Stimulated activated CD4-positive, alpha-beta T cell treated with anti-CD3 and anti-CD28 coated beads, Interleukin-2, amount 100 ng/mL, for 4 hours (primary cell): ENCODE results near the gene ERO1B.
"Not testable (repeated sequence)": the region's sequence is repeated elsewhere in the genome, so short reads cannot be mapped to it uniquely, and the experiment has no call there.

ENCODE experiments used
- DNase-seq: peaks from one replicate; pipeline ENCODE4 v3.0.0-alpha.2; 2020; ENCODE audit warnings: low read depth

Gene ERO1B

DNA sequence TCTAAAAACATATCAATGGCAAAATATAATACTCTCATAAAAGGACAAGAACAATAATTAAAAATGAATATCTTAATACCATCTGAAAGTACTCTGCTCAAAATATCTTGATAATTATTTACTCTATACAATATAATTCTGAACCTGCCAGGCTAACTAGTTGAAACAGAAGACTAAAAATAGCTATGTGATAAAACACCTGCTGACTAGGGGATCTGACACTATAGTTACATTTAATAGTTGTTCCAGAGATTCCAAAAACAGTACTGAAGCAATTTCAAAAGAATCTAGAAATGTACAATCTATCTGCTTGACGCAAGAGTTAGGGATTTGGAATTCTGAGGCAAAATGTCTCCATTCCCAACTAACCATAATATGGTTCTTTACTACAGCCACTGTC is 30.2 kb downstream of the ERO1B start:
- no peak for DNase-seq

- DNase-seq, result no peak
Observed at GRCh38 chr1:236247286-236247685, 34.5 kb downstream of the ERO1B start.

DNA sequence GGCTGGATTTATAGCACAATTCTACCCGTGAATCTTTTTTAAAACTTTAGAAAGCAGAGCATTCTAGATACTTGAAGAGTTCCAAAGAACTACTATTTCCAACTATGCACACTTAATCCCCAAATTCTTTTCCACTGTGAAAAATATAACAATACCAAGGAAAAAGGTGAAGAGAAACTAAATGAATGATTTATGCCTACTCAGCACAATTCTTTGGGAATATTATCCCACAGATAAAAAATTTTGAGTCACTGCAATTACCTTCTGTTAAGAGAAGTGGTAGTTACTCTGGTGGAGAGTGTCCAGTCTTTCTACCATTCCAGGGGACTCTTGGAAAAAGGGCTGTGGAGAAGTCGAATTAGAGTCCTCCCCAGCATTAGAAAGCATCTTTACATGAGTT is 39.2 kb downstream of the ERO1B start:
- no peak for DNase-seq

- no peak for DNase-seq
Observed at GRCh38 chr1:236240675-236241074, 41.1 kb downstream of the ERO1B start.

- no peak for DNase-seq
Observed at GRCh38 chr1:236239092-236239585, 42.6 kb downstream of the ERO1B start.

DNA sequence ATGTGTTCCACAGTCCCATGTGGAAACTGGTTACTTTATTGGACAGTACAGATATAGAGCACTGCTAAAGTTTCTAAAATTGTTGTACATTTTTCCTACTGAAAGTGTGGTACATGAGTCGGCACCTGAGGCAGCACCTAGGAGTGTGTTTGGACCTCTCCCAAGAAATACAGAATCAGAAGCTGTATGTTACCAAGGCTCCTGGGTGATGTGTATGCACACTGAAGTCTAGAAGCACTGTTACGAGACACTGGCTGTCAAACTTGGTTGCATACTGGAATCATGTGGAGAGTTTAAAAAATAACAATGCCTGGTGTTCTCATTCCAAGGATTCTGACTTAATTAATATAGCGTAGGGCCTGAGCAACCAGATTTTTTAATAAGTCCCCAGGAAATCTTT is 46.6 kb downstream of the ERO1B start:
- no peak for DNase-seq

DNA sequence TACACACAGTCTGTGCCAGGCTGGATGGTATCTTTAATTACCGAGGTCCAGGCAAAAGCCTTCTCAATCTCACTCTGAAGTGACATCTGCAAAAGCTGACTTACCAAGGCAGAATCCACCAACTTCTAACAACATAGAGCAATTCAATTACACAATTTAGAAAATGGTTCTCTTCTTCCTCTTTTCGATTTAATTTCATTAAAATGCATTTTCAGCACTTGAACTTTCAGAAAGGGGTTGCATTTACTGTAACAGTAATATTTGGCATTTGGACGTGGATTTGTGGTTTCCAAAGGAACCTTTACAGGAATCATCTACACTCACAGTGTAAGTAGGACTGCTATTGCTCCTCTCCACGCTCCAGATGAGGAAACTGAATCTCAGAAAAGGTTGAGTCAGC is 53.3 kb downstream of the ERO1B start:
- DNase-seq, result no peak

DNA sequence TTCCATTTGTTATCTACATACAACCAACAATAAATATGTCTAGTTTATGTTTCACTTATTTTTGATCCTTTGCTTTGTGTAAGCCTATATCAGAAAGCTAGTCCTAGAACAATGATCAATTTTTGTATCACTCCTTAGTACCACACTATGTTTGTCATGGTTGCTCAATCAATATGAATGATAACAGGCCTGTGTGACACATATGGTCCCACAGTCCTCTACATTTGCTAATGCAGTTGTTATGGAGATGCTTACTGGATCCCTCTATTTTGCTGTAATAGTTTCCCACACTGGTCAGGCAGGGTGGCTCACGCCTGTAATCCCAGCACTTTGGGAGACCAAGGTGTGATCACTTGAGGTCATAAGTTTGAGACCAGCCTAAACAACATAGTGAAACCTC is 59.1 kb downstream of the ERO1B start:
- no peak for DNase-seq

- DNase-seq, result no peak
Observed at GRCh38 chr1:236220473-236220872, 61.3 kb downstream of the ERO1B start.

DNA sequence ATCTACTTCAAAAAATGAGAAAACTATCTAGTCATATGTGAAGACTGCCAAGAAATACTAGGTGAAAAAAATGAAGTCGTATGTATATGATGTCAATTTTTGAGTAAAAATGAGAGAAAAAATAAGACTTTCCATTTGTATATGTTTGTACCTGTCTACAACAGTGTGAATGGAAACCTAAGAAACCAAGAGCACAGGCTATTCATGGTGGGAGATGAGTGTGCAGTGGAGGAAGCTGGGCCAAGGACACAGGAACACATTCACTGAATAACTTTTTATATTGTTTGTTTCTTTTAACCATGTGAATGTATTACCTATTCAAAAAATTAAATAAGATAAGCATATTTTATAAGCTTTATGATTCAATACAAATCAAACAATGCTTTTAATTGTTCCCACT is 67.0 kb downstream of the ERO1B start:
- DNase-seq, result no peak

GRCh38 chr1:236213534-236213933 is 68.2 kb downstream of the ERO1B start:
- DNase-seq, result no peak

DNA sequence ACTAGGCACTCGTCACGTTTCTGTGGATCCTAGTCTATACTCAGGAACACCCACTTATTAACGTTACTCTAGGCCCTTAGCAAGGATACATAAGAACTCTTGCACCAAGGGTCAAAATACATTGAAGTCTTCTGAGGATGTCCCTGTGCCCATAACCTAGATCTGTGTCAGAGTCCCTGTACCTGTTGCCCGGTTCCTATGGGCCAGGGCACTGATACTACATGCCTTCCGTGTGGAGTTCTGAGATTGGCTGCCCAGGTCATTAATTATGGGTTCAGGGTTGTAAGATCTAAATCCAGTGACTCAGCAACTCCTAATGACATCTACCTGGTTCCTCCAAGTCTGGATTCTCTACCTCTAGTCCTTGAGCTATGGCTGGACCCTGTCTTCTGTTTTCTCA is 69.9 kb downstream of the ERO1B start:
- DNase-seq, result no peak

DNA sequence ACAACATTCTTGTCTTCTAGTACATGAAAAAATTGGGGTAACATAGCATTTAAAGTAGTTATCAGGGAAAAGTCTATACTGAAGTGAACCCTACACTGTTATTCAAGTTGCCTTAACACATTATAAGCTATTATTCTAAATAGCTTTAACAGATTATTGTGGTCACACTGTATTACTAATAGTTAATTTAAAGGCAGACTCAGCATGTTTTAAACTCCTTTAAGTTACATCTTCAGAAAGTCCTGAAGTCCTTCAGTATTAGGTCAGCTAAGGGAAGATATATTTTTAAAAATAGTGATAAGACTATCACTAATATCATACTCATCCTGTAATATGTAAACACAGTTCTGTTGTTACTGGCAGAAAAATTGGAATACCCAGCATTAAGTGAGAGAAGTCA is 72.0 kb downstream of the ERO1B start:
- DNase-seq, result no peak

DNA sequence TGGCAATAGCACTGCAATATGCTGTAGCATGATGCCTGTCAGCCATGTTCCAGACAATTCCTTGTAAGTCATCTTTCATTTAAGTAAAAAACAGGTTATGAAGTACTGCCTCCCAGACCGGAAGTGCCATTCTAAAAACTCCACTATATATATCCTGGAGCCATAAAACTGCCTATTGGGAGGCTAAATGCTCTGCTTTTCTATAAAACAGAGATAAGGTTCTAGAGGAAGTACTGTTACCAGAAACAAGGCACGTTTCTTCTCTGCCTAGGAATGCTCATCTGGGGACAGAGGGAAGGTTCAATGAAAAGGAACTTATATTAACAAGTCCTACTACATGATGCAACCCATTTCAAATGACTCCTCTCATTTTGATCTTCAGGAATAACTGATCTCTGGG is 72.6 kb downstream of the ERO1B start:
- no peak for DNase-seq

DNA sequence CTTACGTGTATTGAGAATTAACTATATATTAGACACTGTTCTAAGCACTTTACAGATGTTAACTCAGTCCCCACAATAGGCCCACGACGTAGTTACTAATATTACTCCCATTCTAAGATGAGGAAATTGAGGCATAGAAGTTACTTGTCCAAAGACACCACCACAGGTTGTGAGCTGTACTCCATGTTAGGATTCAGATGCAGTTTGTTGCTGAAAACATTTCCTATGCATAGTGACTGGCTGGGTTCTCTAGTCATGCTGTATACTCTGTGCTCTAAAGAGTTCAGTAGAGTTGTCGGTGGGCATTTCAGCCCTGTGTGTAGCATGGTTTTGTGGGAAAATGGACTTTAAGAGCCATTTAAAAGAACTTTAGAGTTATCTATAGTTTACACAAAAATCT is 74.2 kb downstream of the ERO1B start:
- DNase-seq, result no peak

DNA sequence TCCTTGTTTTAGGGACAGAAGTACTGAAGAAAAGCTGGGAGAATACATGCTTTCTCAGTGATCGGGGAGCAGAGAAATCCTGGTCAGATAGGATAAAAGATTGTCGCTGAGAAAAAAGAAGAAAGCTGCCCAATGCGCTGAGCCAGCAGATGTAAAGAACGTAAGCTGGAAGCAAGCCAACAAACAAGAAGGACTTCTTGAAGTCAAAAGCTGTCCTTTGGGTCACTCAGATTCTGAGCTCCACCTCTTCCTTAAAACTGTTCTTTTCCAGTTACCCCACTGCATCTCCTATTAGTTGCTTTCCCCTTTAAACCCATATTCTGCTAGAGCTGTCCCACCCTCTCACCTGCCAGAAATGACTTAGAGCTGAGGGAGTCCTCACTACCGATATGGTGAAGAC is 74.6 kb downstream of the ERO1B start:
- no peak for DNase-seq

DNA sequence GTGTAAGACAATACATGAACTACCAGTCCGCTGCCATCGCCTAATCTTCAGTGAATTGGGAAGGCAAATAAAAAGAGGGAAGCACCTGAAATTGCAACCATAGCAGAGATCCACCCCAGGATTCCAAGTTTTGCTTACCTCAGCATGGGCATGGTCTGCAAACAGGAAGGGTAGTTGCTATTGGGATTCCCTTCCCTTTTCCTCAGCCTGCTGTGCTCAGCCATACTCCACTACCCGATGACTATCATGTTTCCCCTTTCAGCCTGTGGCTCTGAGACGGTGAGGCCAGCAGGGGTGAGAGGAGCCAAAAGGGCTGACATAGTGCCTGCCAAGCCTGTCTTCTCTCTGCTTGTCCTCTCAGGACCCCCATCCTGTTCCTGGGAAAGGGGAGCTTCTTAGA is 75.2 kb downstream of the ERO1B start:
- DNase-seq, result no peak

DNA sequence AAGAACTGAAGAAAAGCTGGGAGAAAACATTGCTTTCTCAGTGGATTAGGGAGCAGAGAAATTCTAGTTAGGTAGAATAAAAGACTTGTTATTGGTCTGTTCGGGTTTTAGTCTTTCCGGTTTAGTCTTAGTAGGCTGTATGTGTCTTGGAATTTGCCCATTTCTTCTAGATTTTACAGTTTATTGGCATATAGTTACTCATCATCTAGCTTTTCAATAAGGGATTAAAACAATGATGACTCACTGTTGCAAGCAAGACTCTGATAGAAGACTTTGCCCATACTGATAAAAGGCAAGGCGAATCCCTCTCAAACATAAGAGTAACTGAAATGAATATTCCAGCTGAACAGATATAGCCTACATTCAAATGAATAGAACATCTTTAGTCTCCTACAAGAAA is 77.1 kb downstream of the ERO1B start:
- DNase-seq, result no peak

GRCh38 chr1:236204039-236204438 is 77.7 kb downstream of the ERO1B start:
- DNase-seq, result no peak

DNA sequence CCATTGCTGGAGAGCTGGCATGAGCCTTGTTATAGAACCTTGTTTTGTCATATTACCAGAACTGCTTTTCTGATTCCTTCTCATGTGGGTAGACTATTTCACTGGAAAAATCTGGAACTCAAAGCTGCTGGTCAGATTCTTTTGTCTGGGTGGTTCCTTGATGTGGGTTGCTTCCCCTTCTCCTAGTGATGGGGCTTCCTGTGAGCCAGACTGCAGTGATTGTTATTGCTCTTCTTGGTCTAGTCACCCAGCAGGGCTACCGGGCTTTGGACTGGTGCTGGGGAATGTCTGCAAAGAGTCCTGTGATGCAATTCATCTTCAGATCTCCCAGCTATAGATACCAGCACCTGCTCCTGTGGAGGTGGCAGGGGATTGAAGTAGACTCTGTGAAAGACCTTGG is 80.0 kb downstream of the ERO1B start:
- DNase-seq, result no peak

DNA sequence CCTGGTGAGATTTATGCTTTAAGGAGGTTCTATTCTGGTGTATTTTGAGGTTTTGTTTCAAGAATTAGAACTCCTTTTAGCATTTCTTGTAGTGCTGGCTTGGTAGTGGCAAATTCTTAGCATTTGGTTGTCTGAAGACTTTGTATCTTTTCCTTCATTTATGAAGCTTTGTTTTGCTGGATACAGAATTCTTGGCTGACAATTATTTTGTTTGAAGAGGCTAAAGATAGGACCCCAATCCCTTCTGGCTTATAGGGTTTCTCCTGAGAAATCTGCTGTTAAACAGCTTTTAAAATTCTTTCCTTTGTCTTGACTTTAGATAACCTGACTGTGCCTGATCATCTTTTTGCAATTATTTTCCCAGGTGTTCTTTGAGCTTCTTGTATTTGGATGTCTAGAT is 80.8 kb downstream of the ERO1B start:
- DNase-seq, result no peak

DNA sequence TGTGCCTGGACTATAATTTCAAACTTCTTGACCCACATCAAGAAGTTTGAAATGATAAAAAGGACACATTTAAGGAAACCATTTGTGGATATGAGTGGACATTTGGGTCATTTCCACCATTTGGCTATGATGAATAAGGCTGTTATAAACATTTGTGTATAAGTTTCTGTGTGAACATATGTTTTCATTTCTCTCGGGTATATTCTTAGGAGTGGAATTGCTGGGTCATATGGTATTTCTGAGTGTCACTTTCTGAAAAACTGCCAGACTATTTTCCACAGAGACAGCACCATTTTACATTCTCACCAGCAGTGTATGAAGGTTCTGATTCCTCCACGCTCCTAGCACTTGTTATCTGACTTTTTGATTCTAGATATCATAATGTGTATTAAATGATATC is 88.6 kb downstream of the ERO1B start:
- no peak for DNase-seq

- not testable (repeated sequence) for DNase-seq
Observed at GRCh38 chr1:236188084-236188483, 93.7 kb downstream of the ERO1B start.

DNA sequence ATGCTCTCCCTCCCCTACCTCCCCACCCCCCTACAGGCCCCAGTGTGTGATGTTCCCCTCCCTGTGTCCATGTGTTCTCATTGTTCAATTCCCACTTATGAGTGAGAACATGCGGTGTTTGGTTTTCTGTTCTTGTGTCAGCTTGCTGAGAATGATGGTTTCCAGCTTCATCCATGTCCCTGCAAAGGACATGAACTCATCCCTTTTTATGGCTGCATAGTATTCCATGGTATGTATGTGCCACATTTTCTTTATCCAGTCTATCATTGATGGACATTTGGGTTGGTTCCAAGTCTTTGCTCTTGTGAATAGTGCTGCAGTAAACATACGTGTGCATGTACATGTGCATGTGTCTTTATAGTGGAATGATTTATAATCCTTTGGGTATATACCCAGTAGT is 95.3 kb downstream of the ERO1B start:
- DNase-seq, result not testable (repeated sequence)

DNA sequence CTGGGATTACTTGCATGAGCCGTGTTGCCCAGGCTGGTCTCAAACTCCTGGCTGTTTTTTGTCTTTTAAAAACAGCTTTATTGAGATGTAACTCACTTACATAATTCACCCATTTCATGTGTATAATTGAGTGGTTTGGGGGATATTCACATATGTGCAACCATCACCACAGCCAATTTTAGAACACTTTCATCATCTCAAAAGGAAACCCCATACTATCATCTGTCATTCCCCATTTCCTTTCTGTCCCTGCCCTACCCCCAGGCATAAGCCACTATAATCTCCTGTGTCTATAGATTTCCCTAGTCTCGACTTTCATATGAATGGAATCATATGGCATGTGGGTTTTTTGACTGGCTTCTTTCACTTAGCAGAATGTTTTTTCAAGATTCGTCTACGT is 96.1 kb downstream of the ERO1B start:
- no peak for DNase-seq
